Hindlimb muscle (tissue), 1 donor: ENCODE data around the gene TSSK1B. TPM values are rescaled to one million over a fixed set of nuclear protein-coding genes. Genes with fewer than 3 reads are reported as not detected.
"Not testable (repeated sequence)": the region's sequence is repeated elsewhere in the genome, so short reads cannot be mapped to it uniquely, and the experiment has no call there.

Experiments used
- DNase-seq: peaks from one replicate; pipeline ENCODE4 v3.0.0-alpha.2; 2013
- polyA plus RNA-seq: library from polyadenylated mRNA; unstranded; fragments of 120-200 nt; gene quantifications from one replicate; pipeline ENCODE4 v1.2.1, GENCODE V29; 2013; ENCODE audit not compliant: insufficient read length

The TSSK1B gene, protein sequence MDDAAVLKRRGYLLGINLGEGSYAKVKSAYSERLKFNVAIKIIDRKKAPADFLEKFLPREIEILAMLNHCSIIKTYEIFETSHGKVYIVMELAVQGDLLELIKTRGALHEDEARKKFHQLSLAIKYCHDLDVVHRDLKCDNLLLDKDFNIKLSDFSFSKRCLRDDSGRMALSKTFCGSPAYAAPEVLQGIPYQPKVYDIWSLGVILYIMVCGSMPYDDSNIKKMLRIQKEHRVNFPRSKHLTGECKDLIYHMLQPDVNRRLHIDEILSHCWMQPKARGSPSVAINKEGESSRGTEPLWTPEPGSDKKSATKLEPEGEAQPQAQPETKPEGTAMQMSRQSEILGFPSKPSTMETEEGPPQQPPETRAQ
- polyA plus RNA-seq: not detected

DNA sequence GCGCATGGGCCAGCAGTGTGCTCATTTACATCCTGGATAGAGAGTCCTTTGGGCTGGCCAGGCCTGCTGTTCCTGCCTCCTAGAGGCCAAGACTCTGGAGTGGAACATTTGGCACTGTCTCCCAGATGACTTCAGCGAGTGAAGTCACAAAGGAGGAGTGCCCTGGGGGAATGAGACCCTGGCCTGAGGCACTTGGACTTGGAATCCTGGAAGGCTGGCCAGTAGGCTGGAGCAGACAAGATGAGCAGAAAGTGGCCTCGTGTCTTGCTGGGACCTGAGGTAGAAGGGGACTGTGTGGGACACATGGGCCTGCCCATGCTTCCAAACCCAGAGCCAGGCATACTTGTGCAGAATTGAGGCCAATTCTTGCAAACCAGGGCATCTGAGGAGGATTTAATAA is at the start of gene TSSK1B:
Gene TSSK1B (minus strand): TSS at position 101 of the 400 bp plus-strand sequence. CDS start 150 bp downstream, outside the sequence.
- DNase-seq: no peak

DNA sequence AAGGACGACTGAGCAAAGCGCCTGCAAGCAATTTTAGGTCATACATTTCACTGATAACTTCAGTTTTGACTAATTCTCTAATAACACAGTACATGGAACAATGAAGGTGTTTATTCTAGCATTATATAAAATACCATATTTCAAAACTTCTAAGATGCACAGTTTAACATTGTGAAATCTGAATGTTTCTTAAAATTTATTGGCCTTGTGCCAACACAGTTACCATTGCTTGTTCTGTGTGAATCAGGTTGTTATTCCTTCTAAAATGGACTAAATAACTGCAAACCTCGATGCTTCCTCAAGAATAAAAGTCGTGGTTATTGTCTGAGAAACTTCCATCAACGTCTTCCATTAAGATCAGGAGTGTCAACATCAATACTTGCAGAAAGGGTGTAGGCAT is 45.5 kb upstream of the TSSK1B start:
- no peak for DNase-seq

DNA sequence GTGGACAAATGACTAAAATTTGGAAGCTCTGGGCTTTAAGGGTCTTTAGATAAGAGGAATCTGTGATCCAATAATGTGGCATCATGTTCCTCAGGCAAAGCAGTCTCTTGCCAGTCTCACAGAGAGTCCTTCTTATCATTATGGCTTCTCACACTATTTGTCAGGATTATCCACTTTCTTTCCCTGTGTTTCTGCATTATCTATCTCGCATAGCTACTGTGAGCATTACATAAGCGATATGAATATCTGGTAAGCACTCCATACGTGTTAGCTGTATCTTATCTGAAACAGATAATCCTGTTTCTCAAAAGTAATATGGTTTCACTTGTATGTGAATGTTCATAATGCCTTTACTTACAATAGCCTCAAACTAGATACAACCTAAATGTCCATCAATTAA is 43.9 kb upstream of the TSSK1B start:
- no peak for DNase-seq

DNA sequence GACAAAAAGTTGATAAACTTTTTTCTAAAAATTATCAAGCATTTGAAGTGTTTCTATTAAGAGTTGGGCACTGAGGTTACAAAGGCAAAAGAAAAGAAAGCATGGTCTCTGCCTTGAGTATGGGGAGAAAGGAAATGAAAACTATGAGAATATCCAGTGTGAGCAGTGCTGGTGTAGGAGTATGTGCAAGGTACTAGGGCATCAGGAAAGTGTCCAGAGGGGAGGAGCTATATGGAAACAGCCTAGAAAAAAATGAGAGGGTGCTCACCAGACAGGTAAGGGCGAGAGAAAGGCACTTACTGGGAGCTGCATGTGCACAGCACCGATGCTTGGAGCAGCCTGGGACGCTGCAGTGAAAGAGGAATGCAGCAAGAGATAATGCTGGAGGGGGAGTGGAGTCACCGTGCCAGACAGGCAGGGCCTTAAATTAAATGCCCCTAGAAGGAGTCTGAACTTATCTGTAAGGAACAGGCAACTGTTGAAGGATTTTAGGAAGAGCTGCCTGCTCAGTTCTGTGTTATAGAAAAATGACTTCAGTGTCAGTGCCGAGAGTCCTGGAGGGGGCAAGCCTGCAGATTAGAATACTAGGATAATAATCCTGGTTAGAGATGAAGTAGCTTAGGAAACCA is 39.4 kb upstream of the TSSK1B start:
- no peak for DNase-seq

DNA sequence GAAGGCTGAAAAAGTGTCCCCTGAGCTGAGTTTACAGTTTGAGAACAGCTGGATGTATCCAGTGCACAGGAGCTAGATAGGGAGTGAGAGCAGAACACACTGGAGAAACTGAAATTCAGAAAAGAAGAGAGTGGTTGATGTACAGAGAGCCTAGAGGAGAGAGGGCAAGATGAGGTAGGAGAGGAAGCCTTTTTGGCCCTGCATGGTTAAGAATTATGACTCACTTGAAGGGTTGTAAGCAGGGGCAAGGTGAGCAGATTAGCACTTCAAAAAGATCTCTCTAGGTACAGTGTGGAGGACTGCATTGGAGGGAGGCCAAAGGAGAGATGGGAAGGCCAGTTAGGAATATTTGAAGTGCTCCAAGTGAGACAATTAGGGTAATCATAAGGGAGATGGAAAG is 28.2 kb upstream of the TSSK1B start:
- no peak for DNase-seq

DNA sequence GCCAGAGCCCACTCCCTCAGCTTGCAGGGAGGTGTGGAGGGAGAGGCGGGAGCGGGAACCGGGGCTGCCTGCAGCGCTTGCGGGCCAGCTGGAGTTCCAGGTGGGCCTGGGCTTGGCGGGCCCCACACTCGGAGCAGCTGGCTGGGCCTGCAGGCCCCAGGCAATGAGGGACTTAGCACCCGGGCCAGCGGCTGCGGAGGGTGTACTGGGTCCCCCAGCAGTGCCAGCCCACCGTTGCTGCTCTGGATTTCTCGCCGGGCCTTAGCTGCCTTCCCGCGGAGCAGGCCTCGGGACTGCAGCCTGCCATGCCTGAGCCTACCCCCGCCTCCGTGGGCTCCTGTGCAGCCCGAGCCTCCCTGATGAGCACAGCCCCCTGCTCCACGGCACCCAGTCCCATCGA is 22.3 kb upstream of the TSSK1B start:
- not testable (repeated sequence) for DNase-seq

DNA sequence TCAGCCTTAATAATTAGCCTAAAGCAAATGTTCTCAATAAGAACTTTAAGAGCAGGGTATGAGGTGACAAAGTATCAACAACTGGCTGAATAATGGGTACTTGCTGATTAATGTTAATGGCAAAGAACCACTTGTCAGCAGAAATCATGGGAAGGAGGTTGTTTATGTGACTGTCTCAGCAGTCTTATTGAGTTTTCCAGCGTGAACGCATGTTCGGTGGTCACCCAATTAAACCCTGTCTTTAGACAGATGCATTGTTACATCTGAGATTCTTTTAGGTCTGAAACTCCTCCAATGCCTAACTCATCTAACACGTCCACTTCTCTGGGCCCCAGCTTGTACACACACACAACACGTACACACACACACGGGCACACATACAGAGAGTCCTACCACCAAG is 18.2 kb upstream of the TSSK1B start:
- DNase-seq: no peak

DNA sequence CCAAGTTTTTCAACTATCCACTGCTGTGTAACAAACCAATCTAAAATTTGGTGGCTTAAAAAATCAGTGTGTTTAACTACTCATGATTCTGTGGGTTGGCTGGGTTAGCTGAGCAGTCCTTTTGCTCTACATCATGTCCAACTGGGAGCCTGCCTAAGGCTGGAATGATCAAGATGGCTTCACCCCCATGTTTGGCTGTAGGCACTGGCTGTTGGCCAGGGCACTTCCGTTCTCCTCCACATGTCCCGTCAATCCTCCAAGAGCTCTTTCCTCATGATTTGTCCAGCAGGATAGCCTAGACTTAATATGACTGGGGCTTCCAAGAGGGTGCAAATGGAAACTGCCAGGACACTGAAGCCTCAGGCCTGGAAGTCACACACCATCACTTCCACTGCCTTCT is 17.0 kb upstream of the TSSK1B start:
- DNase-seq: no peak

DNA sequence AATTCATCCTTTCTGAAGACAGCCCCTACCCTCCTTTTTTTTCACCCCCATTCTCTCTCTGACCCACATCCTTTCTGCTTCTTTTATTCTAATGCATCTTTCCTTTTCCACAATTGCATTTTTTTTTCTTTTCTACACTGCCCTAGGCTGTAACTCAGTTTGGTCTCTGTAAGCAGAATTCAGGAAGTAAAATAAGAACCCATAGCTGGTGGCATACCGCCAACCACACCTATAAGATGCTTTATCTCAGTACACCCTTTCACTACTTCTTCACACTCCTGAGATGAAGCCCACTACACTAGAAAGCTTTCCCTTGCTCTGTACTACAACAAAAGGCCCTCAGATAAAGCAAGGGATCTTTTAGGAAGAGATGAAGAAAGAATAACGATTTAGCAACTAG is 16.1 kb upstream of the TSSK1B start:
- DNase-seq: no peak

DNA sequence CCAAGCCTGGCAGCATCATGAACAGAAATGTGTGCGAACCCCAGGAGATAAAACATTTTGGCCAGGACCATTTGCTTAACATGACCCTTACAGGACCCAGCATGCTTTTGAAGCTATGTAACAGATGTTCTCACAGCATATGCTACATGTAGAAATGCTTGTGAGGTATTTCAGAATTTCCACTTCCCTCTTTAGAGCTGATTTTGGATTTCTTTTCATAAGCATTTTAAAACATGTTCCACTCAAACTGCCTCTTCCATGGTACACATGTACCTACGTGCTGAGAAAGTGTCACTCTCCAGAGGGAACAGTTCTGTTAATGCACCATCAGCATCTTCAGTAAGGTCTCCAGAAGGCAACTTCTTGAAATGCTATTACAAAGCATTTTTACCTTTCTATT is 15.7 kb upstream of the TSSK1B start:
- DNase-seq: no peak

DNA sequence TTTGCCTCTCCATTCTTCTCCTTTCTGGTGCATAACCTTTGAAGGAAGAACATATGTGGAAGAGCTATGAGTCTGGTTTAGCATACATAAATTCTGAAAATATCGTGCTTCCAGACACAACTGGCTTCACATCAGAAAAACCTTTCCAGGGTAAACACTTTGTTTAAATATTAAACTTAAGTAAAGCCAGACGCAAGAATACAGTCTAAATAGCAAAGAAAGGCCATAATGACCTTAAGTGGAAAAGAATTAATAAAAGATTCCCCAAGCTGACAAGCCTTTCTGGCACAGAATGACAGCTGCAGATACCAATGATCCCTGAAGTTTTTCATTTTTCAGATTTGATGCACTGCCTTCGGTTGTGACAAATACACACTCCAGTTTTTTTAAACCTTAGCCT is 13.5 kb upstream of the TSSK1B start:
- DNase-seq: no peak

DNA sequence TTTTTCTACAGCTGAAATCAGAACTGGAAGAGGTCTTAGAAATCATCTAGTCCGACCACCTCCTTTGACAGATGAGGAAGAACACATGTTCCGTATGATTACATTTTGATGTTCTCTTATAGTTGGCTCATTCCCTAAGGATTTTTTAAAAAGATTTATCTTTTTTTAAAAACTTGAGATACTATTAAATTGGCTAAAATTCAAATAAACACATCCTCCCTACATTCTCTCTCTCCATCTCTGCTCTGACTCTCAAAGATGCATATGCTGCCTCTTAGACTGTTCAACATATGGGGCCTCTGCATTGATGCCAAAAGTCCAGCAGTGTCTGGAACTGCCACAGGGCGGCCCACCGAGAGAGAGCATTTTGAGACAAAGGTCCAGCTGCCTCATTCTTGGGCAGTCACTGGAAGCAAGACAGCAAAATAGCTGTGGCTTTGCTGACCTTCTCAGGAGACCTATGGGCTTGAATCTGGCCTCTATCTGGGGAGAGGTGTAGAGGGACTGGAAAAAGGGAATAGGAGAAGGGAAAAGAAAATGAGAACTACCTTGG is 12.8 kb upstream of the TSSK1B start:
- no peak for DNase-seq

DNA sequence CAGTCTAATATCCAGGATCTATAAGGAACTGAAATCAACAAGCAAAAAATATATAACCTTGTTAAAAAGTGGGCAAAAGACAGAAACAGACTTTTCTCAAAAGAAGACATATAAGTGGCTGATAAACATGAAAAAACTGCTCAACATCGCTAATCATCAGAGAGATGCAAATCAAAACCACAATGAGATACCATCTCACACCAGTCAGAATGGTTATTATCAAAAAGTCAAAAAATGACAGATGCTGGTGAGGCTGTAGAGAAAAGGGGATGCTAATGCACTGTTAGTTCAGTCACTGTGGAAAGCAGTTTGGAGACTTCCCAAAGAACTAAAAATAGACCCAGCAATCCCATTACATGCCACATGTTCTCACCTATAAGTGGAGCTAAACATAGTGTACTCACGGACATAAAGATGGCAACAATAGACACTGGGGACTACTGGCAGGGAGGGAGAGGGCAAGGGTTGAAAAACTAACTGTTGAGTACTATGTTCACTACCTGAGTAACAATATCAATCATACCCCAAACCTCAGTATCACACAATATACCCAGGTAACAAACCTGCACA is 11.7 kb upstream of the TSSK1B start:
- DNase-seq: no peak

DNA sequence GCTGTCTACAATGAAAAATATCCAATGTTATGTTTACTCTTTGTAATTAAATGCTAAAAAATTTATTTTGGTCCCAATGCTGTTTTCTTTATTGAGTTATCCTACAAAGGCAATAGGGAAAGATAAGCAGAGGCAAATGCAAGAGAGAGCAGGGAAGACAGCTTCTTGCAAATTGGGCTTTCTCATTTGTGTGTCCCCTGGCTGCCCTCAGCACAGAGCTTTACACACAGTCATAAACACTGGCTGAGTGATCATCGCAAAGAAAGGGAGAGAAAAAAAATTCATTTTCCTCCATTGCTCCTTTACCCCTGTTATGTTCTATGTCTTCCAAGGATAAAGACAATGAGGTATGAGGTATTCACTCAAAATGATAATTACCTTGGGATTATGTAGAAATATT is 2.3 kb upstream of the TSSK1B start:
- DNase-seq: peak; percentile 32

DNA sequence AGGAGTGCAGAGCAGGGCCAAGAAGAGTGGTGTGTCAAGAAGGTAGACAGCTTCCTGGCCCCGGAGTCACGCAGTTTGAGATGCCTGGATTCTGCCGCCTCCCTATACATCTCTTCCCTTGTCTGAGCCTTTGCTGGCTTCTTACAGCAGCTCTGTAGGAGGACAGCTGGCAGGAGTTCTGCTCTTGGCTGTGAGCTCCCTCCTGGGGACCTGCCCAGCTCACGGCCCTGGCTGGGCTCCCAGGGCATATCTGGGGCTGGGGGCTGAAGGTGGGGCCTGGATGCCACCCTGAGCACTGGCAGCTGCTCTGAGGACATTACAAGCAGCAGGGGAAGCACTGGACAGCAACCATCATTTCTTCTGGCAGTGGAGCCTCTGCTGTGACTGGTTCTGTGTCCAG is 786 bp upstream of the TSSK1B start:
- no peak for DNase-seq

DNA sequence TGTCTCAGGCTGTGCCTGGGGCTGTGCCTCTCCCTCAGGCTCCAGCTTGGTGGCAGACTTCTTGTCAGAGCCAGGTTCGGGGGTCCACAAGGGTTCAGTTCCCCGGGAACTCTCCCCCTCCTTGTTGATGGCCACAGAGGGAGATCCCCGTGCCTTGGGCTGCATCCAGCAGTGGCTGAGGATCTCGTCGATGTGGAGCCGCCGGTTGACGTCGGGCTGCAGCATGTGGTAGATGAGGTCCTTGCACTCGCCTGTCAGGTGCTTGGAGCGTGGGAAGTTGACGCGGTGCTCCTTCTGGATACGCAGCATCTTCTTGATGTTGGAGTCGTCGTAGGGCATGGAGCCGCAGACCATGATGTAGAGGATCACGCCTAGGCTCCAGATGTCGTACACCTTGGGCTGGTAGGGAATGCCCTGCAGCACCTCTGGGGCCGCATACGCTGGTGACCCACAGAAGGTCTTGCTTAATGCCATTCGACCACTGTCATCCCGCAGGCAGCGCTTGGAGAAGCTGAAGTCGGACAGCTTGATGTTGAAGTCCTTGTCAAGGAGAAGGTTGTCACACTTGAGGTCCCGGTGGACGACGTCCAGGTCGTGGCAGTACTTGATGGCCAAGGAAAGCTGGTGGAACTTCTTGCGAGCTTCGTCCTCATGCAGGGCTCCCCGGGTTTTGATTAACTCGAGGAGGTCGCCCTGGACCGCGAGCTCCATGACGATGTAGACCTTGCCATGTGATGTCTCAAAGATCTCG is 752 bp downstream of the TSSK1B start:
- DNase-seq: no peak

DNA sequence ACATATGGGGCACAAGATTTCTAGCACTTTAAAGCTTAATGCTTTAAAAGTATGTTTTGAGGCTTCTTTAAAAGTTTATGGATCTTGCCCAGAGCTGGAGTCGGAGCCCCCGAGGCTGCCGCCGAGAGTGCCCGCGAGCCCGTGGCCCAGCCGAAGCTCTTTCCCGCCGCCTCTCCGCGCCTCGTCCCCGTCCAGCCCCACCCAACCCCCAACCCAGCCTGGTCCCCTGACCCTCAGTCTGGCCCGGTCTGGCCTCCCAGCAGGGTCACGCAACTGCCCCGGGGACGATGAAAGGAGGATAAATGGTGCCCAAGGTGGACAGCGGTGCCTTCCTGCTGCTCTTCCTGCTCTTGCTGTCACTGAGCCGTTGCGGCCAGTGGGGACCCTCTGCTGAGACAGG is 1.7 kb downstream of the TSSK1B start:
- DNase-seq: no peak

DNA sequence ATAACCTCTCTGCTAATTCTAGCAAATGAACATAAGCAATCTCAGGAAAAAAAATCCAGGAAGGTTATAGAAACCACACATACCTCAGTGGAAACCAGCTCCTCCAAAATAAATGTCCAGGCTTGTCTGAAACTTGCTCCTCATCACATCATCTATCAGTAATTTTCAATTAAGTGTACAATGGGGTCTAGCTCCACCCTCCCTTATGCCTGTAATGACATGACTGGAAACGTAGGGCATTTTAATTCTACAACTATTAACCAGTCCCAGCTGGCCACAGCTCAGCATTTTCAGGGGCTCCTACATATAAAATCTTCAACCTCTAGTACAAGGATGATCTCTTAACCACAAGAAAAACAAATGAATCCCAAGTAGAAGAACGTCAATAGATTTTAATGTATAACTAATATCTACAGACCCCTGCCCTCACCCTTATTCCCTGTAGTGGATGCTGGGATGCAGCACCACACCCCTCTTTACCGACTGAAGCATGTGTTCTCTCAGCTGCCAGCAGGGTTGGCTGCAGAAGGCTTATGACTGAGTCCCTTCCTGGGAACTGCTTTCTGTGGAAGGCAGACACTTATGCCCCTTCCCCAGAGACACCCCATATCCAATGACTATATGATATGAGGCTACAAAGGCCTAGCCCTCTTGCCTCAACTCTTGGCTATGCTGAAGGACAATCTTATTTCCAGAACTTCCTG is 6.8 kb downstream of the TSSK1B start:
- no peak for DNase-seq

DNA sequence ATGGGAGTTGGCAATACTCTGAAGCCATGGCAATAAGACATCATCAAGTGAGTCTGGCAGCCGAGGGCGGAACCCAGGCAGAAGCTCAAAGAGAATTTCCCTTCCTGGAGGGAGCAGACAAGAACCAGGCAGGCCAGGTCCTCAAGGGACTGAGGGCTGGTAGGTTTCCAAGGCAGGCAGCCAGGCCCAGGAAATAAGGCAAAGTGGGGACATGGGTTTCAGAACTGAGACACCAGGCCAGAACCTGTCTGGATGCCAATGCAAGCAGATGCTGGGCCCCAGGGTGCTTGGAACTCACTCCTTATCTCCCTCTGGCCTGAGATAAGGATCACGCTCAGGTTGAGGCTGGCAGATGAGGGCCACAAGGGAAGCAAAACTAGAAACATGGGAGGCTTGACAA is 8.9 kb downstream of the TSSK1B start:
- no peak for DNase-seq

DNA sequence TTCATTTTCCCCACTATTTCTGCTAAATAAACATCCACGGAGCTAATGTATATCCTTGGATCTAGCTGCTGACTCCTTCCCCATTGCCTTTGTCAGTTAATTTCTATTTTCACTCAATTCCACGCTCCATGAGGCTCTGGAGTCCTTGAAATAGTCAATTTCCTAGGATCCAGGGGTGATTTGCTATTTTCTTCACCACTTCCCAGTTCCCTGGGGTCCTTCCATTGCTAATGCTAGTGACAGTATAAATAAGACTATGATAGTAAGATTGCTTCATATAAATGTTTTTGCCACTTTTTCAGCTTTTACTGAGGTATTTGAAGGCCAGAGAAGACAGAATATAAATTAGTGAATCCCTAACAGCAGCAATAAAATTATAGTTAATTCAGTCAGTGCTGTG is 13.1 kb downstream of the TSSK1B start:
- DNase-seq: no peak

DNA sequence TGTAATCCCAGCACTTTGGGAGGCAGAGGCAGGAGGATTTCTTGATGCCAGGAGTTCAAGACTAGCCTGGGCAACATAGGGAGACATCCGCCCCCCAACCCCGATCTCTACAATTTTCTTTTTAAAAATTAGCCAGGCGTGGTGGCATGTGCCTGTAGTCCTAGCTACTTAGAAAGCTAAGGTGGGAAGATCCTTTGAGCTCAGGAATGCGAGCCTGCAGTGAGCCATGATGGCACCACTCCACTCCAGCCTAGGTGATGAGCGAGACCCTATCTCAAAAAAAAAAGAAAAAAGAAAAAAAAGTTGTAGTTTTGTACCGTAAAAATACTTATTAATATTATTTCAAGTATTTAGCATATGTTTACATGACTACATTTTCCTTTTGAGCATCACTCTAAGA is 29.3 kb downstream of the TSSK1B start:
- DNase-seq: no peak

DNA sequence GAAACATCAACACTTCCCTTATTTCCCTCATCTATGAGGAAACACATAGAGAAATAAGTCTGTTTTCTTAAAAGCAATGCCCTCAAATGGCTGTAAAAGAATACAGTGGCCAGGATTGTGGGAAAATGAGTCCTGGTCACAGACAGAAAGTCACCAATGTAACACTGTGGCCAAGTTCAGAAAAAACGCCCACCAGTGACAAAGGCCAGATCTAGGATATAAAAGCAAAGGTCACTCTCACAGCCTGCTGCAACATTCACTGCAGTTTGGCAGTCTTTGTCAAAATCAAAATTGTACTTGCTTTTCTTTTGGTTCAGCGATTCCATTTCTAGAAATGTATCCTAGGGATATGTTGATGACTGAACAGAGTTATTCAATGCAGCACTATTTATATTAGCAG is 30.5 kb downstream of the TSSK1B start:
- DNase-seq: no peak
